ENCODE results near the gene KYAT1. TPM values are rescaled to one million over a fixed set of nuclear protein-coding genes. Genes with fewer than 3 reads are reported as not detected.

Gene KYAT1
- total RNA-seq, 1 experiment from 2014 or later: 14.6 TPM

DNA sequence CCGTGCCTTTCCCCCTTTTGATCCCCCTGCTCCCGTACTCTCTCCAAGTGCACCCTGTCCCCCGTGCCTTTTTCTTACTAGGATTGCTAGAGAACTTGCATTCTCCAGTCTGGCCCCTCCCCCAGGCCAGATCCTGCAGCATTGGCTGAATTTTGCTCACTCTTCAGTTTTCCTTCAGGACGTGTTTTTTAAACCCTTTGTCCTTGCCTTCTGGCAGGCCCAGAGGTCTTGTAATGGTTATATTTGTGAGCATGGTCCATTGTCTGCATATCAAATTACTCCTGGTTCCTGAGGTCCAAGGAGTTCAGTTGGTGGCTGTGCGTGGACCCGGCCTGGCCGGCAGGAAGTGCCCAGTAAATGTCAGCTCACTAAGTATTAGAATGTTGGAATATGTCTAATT is 94.1 kb downstream of the KYAT1 start:
- Histone ChIP-seq H3K9me3 (ENCODE audit: control insufficient read depth, low read depth, low read length) (no peaks in the 10 kb centered on the region), H4K91ac (ENCODE audit: insufficient read length, low read depth, low read length) (no peak overlapping the region), H3K23ac (ENCODE audit: insufficient read length, low read depth, low read length) (no peak overlapping the region), H2BK15ac (ENCODE audit: low read depth, low read length) (no peak overlapping the region), H3K79me2 (ENCODE audit: insufficient read depth, low read length) (no peaks in the 10 kb centered on the region), H3K4ac (ENCODE audit: low read depth, low read length) (no peak overlapping the region), H3K14ac (ENCODE audit: insufficient read depth, low read length) (no peak overlapping the region), H3K4me1 (ENCODE audit: insufficient read depth, low read length) (no peaks in the 10 kb centered on the region), H3K4me2 (ENCODE audit: insufficient read depth, insufficient read length, low read length) (peak overlapping the region; percentile 88), H2BK5ac (ENCODE audit: insufficient read length, low read length) (no peak overlapping the region), H4K8ac (replicated peaks; ENCODE audit: insufficient read length, low read depth, low read length) (no peak overlapping the region), H4K20me1 (ENCODE audit: control insufficient read depth, insufficient read depth, insufficient read length) (no peaks in the 10 kb centered on the region), H2BK12ac (ENCODE audit: insufficient read length, low read depth, low read length) (no peak overlapping the region), H3K27ac (ENCODE audit: insufficient read length, low read depth, low read length) (no peak overlapping the region), H3K27me3 (ENCODE audit: insufficient read depth, low read length) (no peaks in the 10 kb centered on the region), H2AK5ac (ENCODE audit: insufficient read length, low read length) (no peak overlapping the region), H2AFZ (ENCODE audit: low read length) (no peak overlapping the region), H4K5ac (ENCODE audit: insufficient read length, low read depth, low read length) (no peak overlapping the region), H3T11ph (ENCODE audit: low read length) (no peak overlapping the region), H3K79me1 (ENCODE audit: insufficient read depth, low read depth, low read length, poor library complexity, severe bottlenecking) (peaks cover 4% of the 10 kb centered on the region), H3K18ac (ENCODE audit: insufficient read length, low read depth, low read length) (no peak overlapping the region), H3K9ac (ENCODE audit: extremely low read depth, insufficient read length, low read length) (peak overlapping the region; percentile 46), H2BK120ac (ENCODE audit: low read depth, low read length, poor library complexity, severe bottlenecking) (no peak overlapping the region), H2BK20ac (ENCODE audit: low read depth, low read length, poor library complexity, severe bottlenecking) (no peak overlapping the region), H3K56ac (ENCODE audit: insufficient read length, low read depth, low read length) (no peak overlapping the region), H3K23me2 (ENCODE audit: insufficient read length, low read depth, low read length, poor library complexity, severe bottlenecking) (peaks cover 5% of the 10 kb centered on the region)
- Mint-ChIP-seq H3K36me3 (ENCODE audit: insufficient read depth in 1 of 3, low read depth in 3 of 3) (peaks cover 2 to 14% (median 13%) of the 10 kb centered on the region in 3 experiments; a peak in 6 of 7 replicates), H3K9me3 (peaks cover 0 to 4% of the 10 kb centered on the region in 2 experiments; a peak in 2 of 5 replicates), H3K4me3 (peak overlapping the region; percentile 87 to 96), H3K27ac (peak overlapping the region; percentile 40 to 84 (median 73); a peak in 3 of 7 replicates), H3K4me1 (peaks cover 5 to 6% of the 10 kb centered on the region in 2 experiments; a peak in 3 of 4 replicates), H3K27me3 (ENCODE audit: low read depth) (no peaks in the 10 kb centered on the region; the same call in 1 of the 2 replicates)
- WGBS (ENCODE audit: extremely low coverage, insufficient read length, low lambda C conversion rate): no CpG with 5 or more reads among the region's 7 CpGs
- no peak for TF ChIP-seq CTCF (conservative IDR thresholded peaks at IDR 0.05)
- DNase-seq: no peak
